ENCODE data around the gene DMRTC2. TPM values are rescaled to one million over a fixed set of nuclear protein-coding genes. Genes with fewer than 3 reads are reported as not detected.

The DMRTC2 gene
- total RNA-seq, 1 experiment from 2014 or later = not detected

GRCh38 chr19:41802770-41803169, 42.1 kb upstream of the DMRTC2 start:
- Histone ChIP-seq H4K20me1 (ENCODE audit: insufficient read depth) (no peaks in the 10 kb centered on the region), H3K27me3 (ENCODE audit: insufficient read depth, low read depth) (0 out of 2 replicates have a peak, but pooled peaks cover 3% of the 10 kb centered on the region), H3K4me1 (replicated peaks; ENCODE audit: insufficient read depth) (peaks cover 41% of the 10 kb centered on the region), H3K36me3 (ENCODE audit: low read depth) (no peaks in the 10 kb centered on the region), H3K9me3 (ENCODE audit: insufficient read depth, low read depth) (no peaks in the 10 kb centered on the region; the same call in 1 of the 2 replicates), H3F3A (ENCODE audit: insufficient read depth, low read depth) (peaks cover 22% of the 10 kb centered on the region), H3K4me2 (peak overlapping the region; percentile 25; the same call in 1 of the 2 replicates), H3K9me2 (ENCODE audit: insufficient read depth) (no peaks in the 10 kb centered on the region), H2AFZ (no peak overlapping the region), H3K27ac (peak overlapping the region; percentile 73), H3K4me3 (no peak overlapping the region), H3K79me2 (ENCODE audit: low read depth) (no peaks in the 10 kb centered on the region)
- intact Hi-C loops (cut with micrococcal nuclease; ENCODE audit: unreplicated experiment) = no loop called here
- BruUV-seq (replicated peaks) = no TSS peak
- ChIA-PET CTCF (no interaction called here), POLR2A (ENCODE audit: unreplicated experiment) (no interaction called here)
- no peak for TF ChIP-seq EZH2 (IDR thresholded peaks at IDR 0.05; ENCODE audit: low read depth)
- TF ChIP-seq, protein P1, sequence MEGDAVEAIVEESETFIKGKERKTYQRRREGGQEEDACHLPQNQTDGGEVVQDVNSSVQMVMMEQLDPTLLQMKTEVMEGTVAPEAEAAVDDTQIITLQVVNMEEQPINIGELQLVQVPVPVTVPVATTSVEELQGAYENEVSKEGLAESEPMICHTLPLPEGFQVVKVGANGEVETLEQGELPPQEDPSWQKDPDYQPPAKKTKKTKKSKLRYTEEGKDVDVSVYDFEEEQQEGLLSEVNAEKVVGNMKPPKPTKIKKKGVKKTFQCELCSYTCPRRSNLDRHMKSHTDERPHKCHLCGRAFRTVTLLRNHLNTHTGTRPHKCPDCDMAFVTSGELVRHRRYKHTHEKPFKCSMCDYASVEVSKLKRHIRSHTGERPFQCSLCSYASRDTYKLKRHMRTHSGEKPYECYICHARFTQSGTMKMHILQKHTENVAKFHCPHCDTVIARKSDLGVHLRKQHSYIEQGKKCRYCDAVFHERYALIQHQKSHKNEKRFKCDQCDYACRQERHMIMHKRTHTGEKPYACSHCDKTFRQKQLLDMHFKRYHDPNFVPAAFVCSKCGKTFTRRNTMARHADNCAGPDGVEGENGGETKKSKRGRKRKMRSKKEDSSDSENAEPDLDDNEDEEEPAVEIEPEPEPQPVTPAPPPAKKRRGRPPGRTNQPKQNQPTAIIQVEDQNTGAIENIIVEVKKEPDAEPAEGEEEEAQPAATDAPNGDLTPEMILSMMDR (conservative IDR thresholded peaks at IDR 0.05) = no peak
- no peak for DNase-seq

GRCh38 chr19:41804336-41804735, 40.5 kb upstream of the DMRTC2 start:
- Histone ChIP-seq H3K4me2 (no peak overlapping the region), H2AFZ (no peak overlapping the region), H4K20me1 (ENCODE audit: insufficient read depth) (no peaks in the 10 kb centered on the region), H3K79me2 (ENCODE audit: low read depth) (no peaks in the 10 kb centered on the region), H3F3A (ENCODE audit: insufficient read depth, low read depth) (peaks cover 16% of the 10 kb centered on the region; the same call in 1 of the 2 replicates), H3K4me3 (no peak overlapping the region), H3K9me3 (ENCODE audit: insufficient read depth, low read depth) (no peaks in the 10 kb centered on the region; the same call in 1 of the 2 replicates), H3K9me2 (ENCODE audit: insufficient read depth) (no peaks in the 10 kb centered on the region), H3K27me3 (ENCODE audit: insufficient read depth, low read depth) (0 out of 2 replicates have a peak, but pooled peaks cover 3% of the 10 kb centered on the region), H3K36me3 (ENCODE audit: low read depth) (no peaks in the 10 kb centered on the region), H3K27ac (no peak overlapping the region), H3K4me1 (replicated peaks; ENCODE audit: insufficient read depth) (peaks cover 27% of the 10 kb centered on the region)
- POLR2A ChIA-PET (ENCODE audit: unreplicated experiment) = no interaction called here
- intact Hi-C loops (cut with micrococcal nuclease; ENCODE audit: unreplicated experiment) = no loop called here
- no TSS peak for BruUV-seq (replicated peaks)
- no peak for DNase-seq
- TF ChIP-seq, protein P1 (conservative IDR thresholded peaks at IDR 0.05) = no peak
- TF ChIP-seq EZH2 (IDR thresholded peaks at IDR 0.05; ENCODE audit: low read depth) = no peak
- CTCF ChIA-PET = interaction anchor here (0.6 kb wide), 1 partner anchor 363 kb away, joined by 14 read pairs; no protein-coding TSS in a partner anchor

GRCh38 chr19:41807176-41807575, 37.7 kb upstream of the DMRTC2 start:
- H2AFZ ChIP-seq = no peak overlapping the region
- H3K79me2 ChIP-seq (ENCODE audit: low read depth) = no peaks in the 10 kb centered on the region
- no peak overlapping the region for H3K4me2 ChIP-seq
- no peak overlapping the region for H3K27ac ChIP-seq
- CTCF ChIA-PET = interaction anchor here (0.6 kb wide), 1 partner anchor 71 kb away, joined by 4 read pairs; no protein-coding TSS in a partner anchor
- H3K9me2 ChIP-seq (ENCODE audit: insufficient read depth) = no peaks in the 10 kb centered on the region
- peaks cover 6% of the 10 kb centered on the region for H3K4me1 ChIP-seq (replicated peaks; ENCODE audit: insufficient read depth)
- TF ChIP-seq, protein P1 (conservative IDR thresholded peaks at IDR 0.05) = no peak
- TF ChIP-seq EZH2 (IDR thresholded peaks at IDR 0.05; ENCODE audit: low read depth) = no peak
- 0 out of 2 replicates have a peak, but pooled peaks cover 3% of the 10 kb centered on the region for H3K27me3 ChIP-seq (ENCODE audit: insufficient read depth, low read depth)
- H3K4me3 ChIP-seq = no peak overlapping the region
- peaks cover 6% of the 10 kb centered on the region; the same call in 1 of the 2 replicates for H3F3A ChIP-seq (ENCODE audit: insufficient read depth, low read depth)
- no peaks in the 10 kb centered on the region for H4K20me1 ChIP-seq (ENCODE audit: insufficient read depth)
- no peaks in the 10 kb centered on the region for H3K36me3 ChIP-seq (ENCODE audit: low read depth)
- BruUV-seq (replicated peaks) = no TSS peak
- intact Hi-C loops (cut with micrococcal nuclease; ENCODE audit: unreplicated experiment) = no loop called here
- no peaks in the 10 kb centered on the region for H3K9me3 ChIP-seq (ENCODE audit: insufficient read depth, low read depth)
- POLR2A ChIA-PET (ENCODE audit: unreplicated experiment) = no interaction called here
- no peak for DNase-seq

Data from PC-9 (cell line).